Liver (tissue), 9 donors: ENCODE measurements around the gene OR13C4. TPM values are rescaled to one million over a fixed set of nuclear protein-coding genes. Genes with fewer than 3 reads are reported as not detected.
"Not testable (repeated sequence)": the region's sequence is repeated elsewhere in the genome, so short reads cannot be mapped to it uniquely, and the experiment has no call there.

Experiments used
- DNase-seq: peaks from one replicate; pipeline ENCODE4 v3.0.0-alpha.2; 2017; ENCODE audit warnings: low spot score
- H3K27ac ChIP-seq, 2 donors: one replicate each; pipeline ENCODE4 v1.7.0; 2013; ENCODE audit warnings: inconsistent platforms in 2 of 2, low read length in 2 of 2, control low read depth in 1 of 2, low read depth in 1 of 2, mild to moderate bottlenecking in 1 of 2
- H3K27me3 ChIP-seq, 4 donors: one replicate each; pipeline versions ENCODE4 v1.6.1 to v1.7.0; 2013; ENCODE audit warnings: low read length in 3 of 4, inconsistent platforms in 1 of 4, mild to moderate bottlenecking in 1 of 4, moderate library complexity in 1 of 4; ENCODE audit not compliant: control insufficient read depth in 4 of 4, insufficient read depth in 4 of 4
- H3K36me3 ChIP-seq, 4 donors: one replicate each; pipeline versions ENCODE4 v1.6.1 to v1.7.0; 2013; ENCODE audit warnings: low read length in 3 of 4, mild to moderate bottlenecking in 3 of 4, low read depth in 1 of 4, moderate library complexity in 1 of 4; ENCODE audit not compliant: control insufficient read depth in 4 of 4, insufficient read depth in 3 of 4
- H3K4me1 ChIP-seq, 4 donors: one replicate each; pipeline versions ENCODE4 v1.6.1 to v1.7.0; 2013; ENCODE audit warnings: low read length in 3 of 4, mild to moderate bottlenecking in 3 of 4, moderate library complexity in 1 of 4; ENCODE audit not compliant: control insufficient read depth in 4 of 4, insufficient read depth in 4 of 4
- H3K4me3 ChIP-seq, 3 donors: one replicate each; pipeline versions ENCODE4 v1.6.1 to v1.7.0; 2013; ENCODE audit warnings: low read length in 3 of 3, control low read depth in 1 of 3, low read depth in 1 of 3, mild to moderate bottlenecking in 1 of 3
- H3K9ac ChIP-seq, 2 donors: one replicate each; pipeline ENCODE4 v1.7.0; 2013; ENCODE audit warnings: low read length in 2 of 2, mild to moderate bottlenecking in 2 of 2, moderate library complexity in 2 of 2, control low read depth in 1 of 2, low read depth in 1 of 2
- H3K9me3 ChIP-seq, 4 donors: one replicate each; pipeline versions ENCODE4 v1.6.1 to v1.7.0; 2013; ENCODE audit warnings: low read length in 3 of 4; ENCODE audit not compliant: control insufficient read depth in 4 of 4
- ATF3 ChIP-seq: IDR thresholded peaks from 2 replicates; pipeline ENCODE4 v1.6.1; 2016; ENCODE audit warnings: antibody characterized with exemption
- CTCF ChIP-seq: fragments of 150-350 bp; IDR thresholded peaks from 2 replicates; pipeline ENCODE4 v1.5.1; 2017; ENCODE audit warnings: improper control_type of control experiment, low read depth, low read length; ENCODE audit not compliant: missing input control
- HNF4A ChIP-seq, 2 donors: conservative IDR thresholded peaks; 2 replicates each; pipeline ENCODE4 v1.6.1; 2016; ENCODE audit warnings: antibody characterized with exemption in 2 of 2, mild to moderate bottlenecking in 2 of 2
- HNF4G ChIP-seq: IDR thresholded peaks from 2 replicates; pipeline ENCODE4 v1.6.1; 2016; ENCODE audit warnings: antibody characterized with exemption
- JUND ChIP-seq, 2 donors: IDR thresholded peaks; 2 replicates each; pipeline ENCODE4 v1.6.1; 2016; ENCODE audit warnings: antibody characterized with exemption in 2 of 2
- MAX ChIP-seq: IDR thresholded peaks from 2 replicates; pipeline ENCODE4 v1.6.1; 2016; ENCODE audit warnings: antibody characterized with exemption
- NR2F2 ChIP-seq: IDR thresholded peaks from 2 replicates; pipeline ENCODE4 v1.6.1; 2016; ENCODE audit warnings: antibody characterized with exemption
- RAD21 ChIP-seq, 2 donors: IDR thresholded peaks; 2 replicates each; pipeline ENCODE4 v1.6.1; 2016; ENCODE audit warnings: antibody characterized with exemption in 2 of 2, mild to moderate bottlenecking in 2 of 2
- SP1 ChIP-seq: IDR thresholded peaks from 2 replicates; pipeline ENCODE4 v1.6.1; 2018; ENCODE audit warnings: antibody characterized with exemption, mild to moderate bottlenecking
- WGBS: extraction: QIAGEN DNeasy Blood & Tissue Kit; methylation state at CpG from one replicate; pipeline ENCODE4 v1.1.7; 2013; 5-methylcytosine and 5-hydroxymethylcytosine counted together
- polyA plus RNA-seq, 2 donors: library from polyadenylated mRNA; stranded (reverse) in 1 of 2; unstranded in 1 of 2; fragments of 200-250 nt in 1 of 2; fragments of >200 nt in 1 of 2; fragmentation: Nextera tagmentation in 1 of 2; extraction: Ambion mirVana in 1 of 2; gene quantifications; one replicate each; pipeline versions ENCODE4 v1.2.1 to v1.2.3, GENCODE V29; 2013 to 2015
- total RNA-seq, 2 donors: library from RNA; depleted of rRNA; stranded (reverse); fragments of >200 nt; gene quantifications; one replicate each; pipeline ENCODE4 v1.2.3, GENCODE V29; 2014
- donor health status: healthy.
- donor health status: healthy.
- donor health status: healthy.
- donor health status: healthy.
- donor health status: healthy.

Gene OR13C4
- total and polyA plus RNA-seq, 4 donors, result 0.14 to 0.17 TPM; not detected in 2

- Histone ChIP-seq H3K9ac (no peak overlapping the region), H3K27ac (no peak overlapping the region), H3K36me3 (no peaks in the 10 kb centered on the region), H3K4me3 (no peak overlapping the region), H3K4me1 (no peaks in the 10 kb centered on the region), H3K9me3 (no peaks in the 10 kb centered on the region), H3K27me3 (no peaks in the 10 kb centered on the region)
- 41% methylated on average over 1 of the region's 1 CpG for WGBS
- TF ChIP-seq HNF4A (conservative IDR thresholded peaks at IDR 0.05), result no peak
- no peak for TF ChIP-seq NR2F2
- no peak for DNase-seq
These were observed 26.3 kb upstream of the OR13C4 start for GRCh38 chr9:104553261-104553660.

GRCh38 chr9:104544644-104545043 lies 17.6 kb upstream of the OR13C4 start:
- Histone ChIP-seq H3K27me3 (no peaks in the 10 kb centered on the region), H3K9me3 (no peaks in the 10 kb centered on the region), H3K4me1 (no peaks in the 10 kb centered on the region), H3K9ac (no peak overlapping the region), H3K36me3 (no peaks in the 10 kb centered on the region), H3K27ac (no peak overlapping the region), H3K4me3 (no peak overlapping the region)
- 87% methylated on average over 4 of the region's 4 CpGs for WGBS
- TF ChIP-seq SP1 (no peak), NR2F2 (no peak), RAD21 (IDR thresholded peaks at IDR 0.05) (no peak), MAX (no peak), CTCF (no peak), ATF3 (no peak)
- DNase-seq, result no peak

- DNase-seq, result no peak
- Histone ChIP-seq H3K4me1 (no peaks in the 10 kb centered on the region), H3K9ac (no peak overlapping the region), H3K27me3 (no peaks in the 10 kb centered on the region), H3K9me3 (no peaks in the 10 kb centered on the region), H3K27ac (no peak overlapping the region), H3K36me3 (no peaks in the 10 kb centered on the region), H3K4me3 (no peak overlapping the region)
- 62% methylated on average over 1 of the region's 1 CpG for WGBS
- TF ChIP-seq ATF3, result no peak
- TF ChIP-seq JUND (IDR thresholded peaks at IDR 0.05), result no peak
These were observed 12.3 kb upstream of the OR13C4 start for GRCh38 chr9:104539275-104539674.

GRCh38 chr9:104536756-104537155 lies 9.7 kb upstream of the OR13C4 start, which contains the start of gene OR13C3:
Gene OR13C3 (minus strand): TSS chr9:104536856. CDS start chr9:104536723, 133 bp downstream.
- WGBS, result 91% methylated on average over 5 of the region's 5 CpGs

GRCh38 chr9:104520241-104520640 lies 6.8 kb downstream of the OR13C4 start:
- not testable (repeated sequence) for H3K9ac ChIP-seq, H3K4me1 ChIP-seq, H3K36me3 ChIP-seq, H3K27ac ChIP-seq, DNase-seq, H3K27me3 ChIP-seq, H3K9me3 ChIP-seq, H3K4me3 ChIP-seq
- 79% methylated on average over 10 of the region's 10 CpGs for WGBS

More at GRCh38 chr9:104536756-104537155, 9.7 kb upstream of the OR13C4 start, which contains the start of gene OR13C3:
- no peaks in the 10 kb centered on the region for H3K36me3 ChIP-seq
- no peak within 1 kb of the TSS for H3K27ac ChIP-seq
- no peak within 1 kb of the TSS for H3K4me3 ChIP-seq
- no peak within 1 kb of the TSS for H3K9ac ChIP-seq
- H3K4me1 ChIP-seq, result no peaks in the 10 kb centered on the region
- no peaks in the 10 kb centered on the region for H3K9me3 ChIP-seq
- H3K27me3 ChIP-seq, result no peaks in the 10 kb centered on the region
- TF ChIP-seq HNF4G, result no peak
- DNase-seq, result no peak
